ENCODE results near the gene PTPRN2.

Gene PTPRN2

DNA sequence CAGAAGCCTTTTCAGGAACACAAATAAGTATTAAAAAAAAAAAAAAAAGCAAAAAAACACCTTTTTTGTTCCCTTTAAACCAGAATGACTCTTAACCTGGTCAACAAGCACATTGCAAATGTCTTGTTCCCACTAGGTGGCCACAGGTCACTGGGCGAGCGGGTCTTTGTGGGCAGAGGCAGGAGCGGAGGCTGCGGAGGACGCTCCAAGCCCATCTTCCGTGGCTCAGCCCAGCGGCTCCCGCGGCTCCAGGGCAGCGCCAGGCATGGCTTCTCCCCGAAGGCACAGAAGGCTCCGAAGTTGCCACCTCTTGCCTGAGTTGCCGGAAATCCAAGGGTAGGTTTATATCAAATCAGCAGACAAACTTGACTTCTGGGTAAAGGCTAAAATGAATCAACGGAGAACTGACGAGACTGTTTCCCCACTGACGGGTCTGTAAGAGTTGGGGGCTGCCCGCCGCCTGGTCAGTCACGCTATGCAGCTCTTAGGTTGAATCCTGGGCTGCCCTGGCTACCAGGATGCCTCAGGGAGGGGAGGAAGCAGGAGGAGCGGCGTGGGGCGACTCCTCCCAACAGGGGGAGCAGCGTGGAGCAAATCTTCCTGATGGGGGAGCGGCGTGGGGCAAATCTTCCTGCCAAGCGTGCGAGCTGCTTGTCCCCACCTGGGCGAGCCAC, 144.5 kb downstream of the PTPRN2 start:
- TF ChIP-seq SP1 (IDR thresholded peaks at IDR 0.05) (no peak), PKNOX1 (IDR thresholded peaks at IDR 0.05) (no peak), FOXA1 (IDR thresholded peaks at IDR 0.05) (no peak)
- ChIA-PET CTCF (no interaction called here), POLR2A (no interaction called here)
- DNase-seq (ENCODE audit: extremely low spot score), result no peak

GRCh38 chr7:158442260-158442659, 145.4 kb downstream of the PTPRN2 start:
- CTCF ChIA-PET, result no interaction called here
- TF ChIP-seq ZNF384 (IDR thresholded peaks at IDR 0.05) (no peak), HDGF (IDR thresholded peaks at IDR 0.05; ENCODE audit: borderline replicate concordance) (no peak), FOXA1 (IDR thresholded peaks at IDR 0.05) (no peak), LEF1 (IDR thresholded peaks at IDR 0.05; ENCODE audit: borderline replicate concordance) (no peak), FOXM1 (IDR thresholded peaks at IDR 0.05; ENCODE audit: borderline replicate concordance) (no peak), BHLHE40 (IDR thresholded peaks at IDR 0.05; ENCODE audit: borderline replicate concordance) (no peak), TARDBP (IDR thresholded peaks at IDR 0.05) (no peak), PKNOX1 (IDR thresholded peaks at IDR 0.05) (no peak), CTBP1 (IDR thresholded peaks at IDR 0.05; ENCODE audit: borderline replicate concordance) (no peak), SUZ12 (IDR thresholded peaks at IDR 0.05) (no peak), FOXK2 (IDR thresholded peaks at IDR 0.05) (no peak)
- no peak for DNase-seq (ENCODE audit: extremely low spot score)
- POLR2A ChIA-PET, result no interaction called here

- TF ChIP-seq FOXM1 (IDR thresholded peaks at IDR 0.05; ENCODE audit: borderline replicate concordance) (no peak), SUZ12 (IDR thresholded peaks at IDR 0.05) (no peak), NFRKB (IDR thresholded peaks at IDR 0.05) (no peak), BHLHE40 (IDR thresholded peaks at IDR 0.05; ENCODE audit: borderline replicate concordance) (no peak), TARDBP (IDR thresholded peaks at IDR 0.05) (no peak), L3MBTL2 (conservative IDR thresholded peaks at IDR 0.05) (no peak), ELF4 (IDR thresholded peaks at IDR 0.05) (no peak), HDGF (IDR thresholded peaks at IDR 0.05; ENCODE audit: borderline replicate concordance) (no peak), LEF1 (IDR thresholded peaks at IDR 0.05; ENCODE audit: borderline replicate concordance) (no peak), FOXA1 (IDR thresholded peaks at IDR 0.05) (no peak), ZNF384 (IDR thresholded peaks at IDR 0.05) (no peak)
- no peak for DNase-seq (ENCODE audit: extremely low spot score)
- ChIA-PET CTCF (no interaction called here), POLR2A (no interaction called here)
These were observed 148.6 kb downstream of the PTPRN2 start for GRCh38 chr7:158439035-158439434.

DNA sequence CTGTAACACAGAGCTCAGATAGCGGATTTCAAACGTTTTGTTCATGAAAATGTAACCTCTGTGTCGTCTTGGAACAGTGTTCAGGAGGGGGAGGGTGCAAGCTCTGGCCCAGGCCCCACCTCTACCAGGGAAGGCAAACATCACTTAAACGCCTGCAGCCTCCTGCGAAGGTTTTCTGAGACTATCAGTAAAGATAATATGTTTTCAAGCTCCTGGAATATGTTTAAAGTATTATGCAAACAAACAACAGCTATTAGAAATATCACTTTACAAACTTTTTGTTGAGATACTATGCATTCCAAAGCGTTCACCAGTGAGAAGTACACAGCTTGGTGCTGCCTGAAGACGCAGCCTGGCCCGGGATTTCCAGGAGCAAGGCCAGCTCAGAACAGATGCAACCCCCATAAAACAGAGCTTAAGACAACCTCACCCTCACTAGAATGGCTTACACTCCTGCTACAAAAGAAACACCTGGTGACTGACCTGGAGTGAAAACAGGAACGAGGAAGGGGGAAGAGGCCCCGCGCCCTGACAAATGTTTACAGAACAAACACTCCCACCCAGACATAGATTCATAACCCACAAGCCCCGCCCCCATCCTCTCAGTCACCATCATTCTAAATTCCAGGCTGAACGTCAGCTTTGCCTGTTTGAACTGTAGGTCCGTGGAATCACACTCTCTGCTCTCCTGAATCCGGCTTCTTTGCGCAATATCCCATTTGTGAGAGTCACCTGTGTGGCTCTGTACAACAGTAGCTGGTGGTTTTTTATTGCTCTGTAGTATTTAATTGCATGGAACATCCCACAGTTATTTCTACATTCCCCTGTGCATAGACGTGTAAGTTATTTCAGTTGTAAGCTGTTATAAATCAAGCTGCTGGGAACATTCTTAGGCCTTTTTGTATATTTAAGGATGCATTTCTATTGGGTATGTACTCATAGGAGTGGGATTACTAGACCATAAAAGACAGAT, 155.0 kb downstream of the PTPRN2 start:
- DNase-seq (ENCODE audit: extremely low spot score), result no peak
- ChIA-PET CTCF (interaction anchor here (0.5 to 0.8 kb wide), 3 partner anchors 25 to 977 kb away, joined by 3 to 4 read pairs (median 3); no protein-coding TSS in a partner anchor), POLR2A (interaction anchor here (0.9 kb wide), 1 partner anchor 14 kb away, joined by 4 read pairs; no protein-coding TSS in a partner anchor)
- no peak for TF ChIP-seq SUZ12 (IDR thresholded peaks at IDR 0.05)
- TF ChIP-seq PKNOX1 (IDR thresholded peaks at IDR 0.05), result peak; percentile 65

DNA sequence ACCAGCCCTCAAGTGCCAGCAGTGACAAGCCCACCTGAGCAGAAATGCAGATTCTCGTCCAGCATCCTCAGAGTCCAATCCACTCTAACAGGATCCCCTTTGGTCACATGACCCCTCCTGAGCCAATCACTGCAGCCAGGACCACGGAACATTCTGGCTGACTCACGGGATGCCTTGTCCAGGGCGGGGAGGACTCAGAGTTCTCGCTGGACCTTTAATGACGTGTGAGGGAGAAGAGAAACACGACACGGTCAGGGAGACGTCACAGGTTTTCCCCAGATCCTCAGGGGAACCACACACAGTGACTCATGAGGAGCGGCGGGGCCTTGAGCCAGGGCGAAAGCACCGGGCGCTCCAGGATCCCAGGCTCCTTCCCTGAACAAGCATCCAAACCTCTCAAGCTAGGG, 155.7 kb downstream of the PTPRN2 start:
- CTCF ChIA-PET, result interaction anchor here (0.8 kb wide), 1 partner anchor 24 kb away, joined by 4 read pairs; no protein-coding TSS in a partner anchor
- DNase-seq (ENCODE audit: extremely low spot score), result no peak
- POLR2A ChIA-PET, result no interaction called here
- TF ChIP-seq ARNT (IDR thresholded peaks at IDR 0.05), result no peak
- TF ChIP-seq BHLHE40 (IDR thresholded peaks at IDR 0.05; ENCODE audit: borderline replicate concordance), result no peak
- no peak for TF ChIP-seq HDGF (IDR thresholded peaks at IDR 0.05; ENCODE audit: borderline replicate concordance)
- no peak for TF ChIP-seq SP1 (IDR thresholded peaks at IDR 0.05)
- no peak for TF ChIP-seq LEF1 (IDR thresholded peaks at IDR 0.05; ENCODE audit: borderline replicate concordance)
- no peak for TF ChIP-seq ZNF384 (IDR thresholded peaks at IDR 0.05)
- no peak for TF ChIP-seq ELF4 (IDR thresholded peaks at IDR 0.05)
- no peak for TF ChIP-seq TARDBP (IDR thresholded peaks at IDR 0.05)
- no peak for TF ChIP-seq L3MBTL2 (conservative IDR thresholded peaks at IDR 0.05)
- TF ChIP-seq FOXM1 (IDR thresholded peaks at IDR 0.05; ENCODE audit: borderline replicate concordance), result no peak

- DNase-seq (ENCODE audit: extremely low spot score), result no peak
- POLR2A ChIA-PET, result no interaction called here
- CTCF ChIA-PET, result no interaction called here
- TF ChIP-seq SP1 (IDR thresholded peaks at IDR 0.05), result no peak
These were observed 156.3 kb downstream of the PTPRN2 start for GRCh38 chr7:158431055-158431940.
